Brain microvascular endothelial cell (primary cell): ENCODE data around the gene SATB1.

Experiments
- DNase-seq: peaks from one replicate; pipeline ENCODE4 v3.0.0-alpha.2; 2020
- H3K27ac ChIP-seq: fragments of 250-450 bp; sonication (Bioruptor Pico); 2 replicates; pipeline ENCODE4 v1.5.1; 2020; ENCODE audit warnings: mild to moderate bottlenecking, moderate library complexity
- H3K27me3 ChIP-seq: fragments of 250-450 bp; sonication (Bioruptor Pico); replicated peaks from 2 replicates; pipeline ENCODE4 v1.5.1; 2020; ENCODE audit warnings: mild to moderate bottlenecking
- H3K36me3 ChIP-seq: fragments of 250-450 bp; sonication (Bioruptor Pico); replicated peaks from 2 replicates; pipeline ENCODE4 v1.5.1; 2020; ENCODE audit warnings: mild to moderate bottlenecking
- H3K4me3 ChIP-seq: 2 replicates; pipeline ENCODE4 v1.5.1; 2011; ENCODE audit warnings: low read depth, mild to moderate bottlenecking, control low read depth, low read length, moderate library complexity
- in situ Hi-C: cut with HindIII; loops from 2 replicates; pipeline ENCODE4 v1.10.0; 2017; ENCODE audit warnings: low sequenced_read_pairs, low pct_ligation_motif_present
- TF ChIP-seq, protein P1 (sequence below): IDR thresholded peaks from 2 replicates; pipeline ENCODE4 v1.5.1; 2011; ENCODE audit warnings: low read depth, mild to moderate bottlenecking, moderate library complexity, low read length, control low read depth, inconsistent platforms; ENCODE audit errors: missing control alignments

SATB1 gene

DNA sequence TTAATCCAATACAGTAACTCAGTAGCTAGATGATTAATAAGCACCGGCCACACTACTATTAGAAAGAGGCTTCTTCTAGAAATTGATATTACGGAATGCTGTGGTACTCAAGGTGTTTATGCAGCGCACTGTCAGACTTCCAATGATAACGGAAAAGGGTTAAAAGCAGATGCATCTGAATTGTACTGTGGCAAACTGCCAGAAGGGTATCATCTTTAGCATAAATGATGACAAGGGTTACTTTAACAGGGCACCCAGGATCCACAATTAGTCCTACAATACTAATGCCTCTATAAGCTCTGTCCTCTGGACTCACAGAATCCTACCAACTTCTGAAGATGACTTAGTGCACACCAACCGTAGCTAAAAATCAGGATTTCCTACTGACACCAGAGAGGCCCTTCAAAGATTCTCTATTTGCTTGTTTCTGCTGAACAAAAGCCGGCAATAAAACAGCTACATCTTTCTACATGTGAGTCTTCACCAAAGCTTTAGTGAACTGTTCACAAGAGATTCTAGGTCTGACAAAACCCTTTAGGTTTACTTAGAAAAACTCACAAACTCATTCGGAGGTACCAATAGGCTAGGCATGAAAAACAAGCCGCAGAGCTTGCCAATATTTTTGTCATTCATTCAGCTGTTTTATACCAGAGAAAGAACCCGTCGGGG lies 7.1 kb downstream of the SATB1 start:
- in situ Hi-C loops: no loop called here
- Histone ChIP-seq H3K27ac (no peak overlapping the region), H3K4me3 (no peak overlapping the region), H3K27me3 (no peaks in the 10 kb centered on the region), H3K36me3 (no peaks in the 10 kb centered on the region)
- DNase-seq: no peak
- TF ChIP-seq, protein P1, sequence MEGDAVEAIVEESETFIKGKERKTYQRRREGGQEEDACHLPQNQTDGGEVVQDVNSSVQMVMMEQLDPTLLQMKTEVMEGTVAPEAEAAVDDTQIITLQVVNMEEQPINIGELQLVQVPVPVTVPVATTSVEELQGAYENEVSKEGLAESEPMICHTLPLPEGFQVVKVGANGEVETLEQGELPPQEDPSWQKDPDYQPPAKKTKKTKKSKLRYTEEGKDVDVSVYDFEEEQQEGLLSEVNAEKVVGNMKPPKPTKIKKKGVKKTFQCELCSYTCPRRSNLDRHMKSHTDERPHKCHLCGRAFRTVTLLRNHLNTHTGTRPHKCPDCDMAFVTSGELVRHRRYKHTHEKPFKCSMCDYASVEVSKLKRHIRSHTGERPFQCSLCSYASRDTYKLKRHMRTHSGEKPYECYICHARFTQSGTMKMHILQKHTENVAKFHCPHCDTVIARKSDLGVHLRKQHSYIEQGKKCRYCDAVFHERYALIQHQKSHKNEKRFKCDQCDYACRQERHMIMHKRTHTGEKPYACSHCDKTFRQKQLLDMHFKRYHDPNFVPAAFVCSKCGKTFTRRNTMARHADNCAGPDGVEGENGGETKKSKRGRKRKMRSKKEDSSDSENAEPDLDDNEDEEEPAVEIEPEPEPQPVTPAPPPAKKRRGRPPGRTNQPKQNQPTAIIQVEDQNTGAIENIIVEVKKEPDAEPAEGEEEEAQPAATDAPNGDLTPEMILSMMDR: no peak

DNA sequence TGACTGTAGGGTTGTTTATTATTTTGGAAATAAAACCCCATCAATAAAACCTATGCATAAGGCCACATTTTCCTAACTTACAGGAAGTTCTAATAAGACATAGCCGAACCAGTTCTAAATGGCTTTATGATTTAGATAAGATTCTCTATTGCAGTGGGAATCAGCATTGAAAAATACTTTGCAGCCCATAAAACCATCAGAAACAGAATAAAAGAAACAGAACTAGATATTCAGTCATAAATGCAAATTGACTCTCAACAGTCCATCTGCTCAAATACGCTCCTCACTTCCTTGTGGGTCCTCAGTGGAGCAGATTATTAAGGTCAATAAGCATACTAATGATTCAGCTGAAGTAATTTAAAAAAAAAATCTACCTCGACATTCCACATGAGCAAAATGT lies 8.8 kb downstream of the SATB1 start:
- Histone ChIP-seq H3K27ac (no peak overlapping the region), H3K27me3 (no peaks in the 10 kb centered on the region), H3K4me3 (no peak overlapping the region), H3K36me3 (no peaks in the 10 kb centered on the region)
- in situ Hi-C loops: no loop called here
- TF ChIP-seq, protein P1: no peak
- DNase-seq: no peak

DNA sequence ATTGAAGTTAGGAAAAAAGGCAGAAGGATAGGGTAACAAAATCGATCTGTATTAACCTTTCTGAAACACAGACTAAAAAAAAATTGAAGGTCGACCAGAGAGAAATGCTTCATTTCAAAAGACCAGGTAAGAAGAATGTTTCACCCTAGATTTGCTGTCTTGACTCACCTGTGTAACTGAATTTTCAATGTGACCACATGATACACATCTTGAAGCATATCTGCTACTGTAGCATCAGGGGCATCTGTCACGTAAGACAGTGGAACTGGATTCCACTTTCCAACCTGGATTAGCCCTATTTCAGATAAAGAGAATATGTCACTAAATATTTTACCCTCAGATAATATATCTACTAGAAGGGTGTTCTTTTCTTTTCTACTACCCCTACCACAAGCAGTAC lies 9.3 kb downstream of the SATB1 start:
- H3K4me3 ChIP-seq: no peak overlapping the region
- no peak for DNase-seq
- no peak overlapping the region for H3K27ac ChIP-seq
- TF ChIP-seq, protein P1: no peak
- H3K36me3 ChIP-seq: no peaks in the 10 kb centered on the region
- in situ Hi-C loops: no loop called here
- no peaks in the 10 kb centered on the region for H3K27me3 ChIP-seq

DNA sequence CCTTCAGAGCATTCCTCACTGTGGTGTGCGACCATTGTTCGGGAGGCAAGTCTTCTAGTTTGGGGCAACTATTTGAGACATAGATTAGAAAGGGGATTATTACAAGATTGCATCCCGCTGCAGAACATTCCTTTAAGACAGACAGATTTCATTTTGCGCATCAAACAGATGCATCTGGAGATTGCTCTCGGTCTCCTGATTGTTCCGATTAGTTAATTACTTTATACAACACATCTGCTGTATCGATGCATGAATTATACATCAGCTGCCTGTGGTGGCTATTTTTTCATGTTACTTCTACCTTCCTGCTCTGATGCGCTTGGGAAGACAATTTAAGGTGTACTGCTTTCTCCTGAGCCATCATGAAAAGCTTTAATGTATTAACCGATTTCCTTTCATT lies 10.0 kb downstream of the SATB1 start:
- H3K4me3 ChIP-seq: no peak overlapping the region

DNA sequence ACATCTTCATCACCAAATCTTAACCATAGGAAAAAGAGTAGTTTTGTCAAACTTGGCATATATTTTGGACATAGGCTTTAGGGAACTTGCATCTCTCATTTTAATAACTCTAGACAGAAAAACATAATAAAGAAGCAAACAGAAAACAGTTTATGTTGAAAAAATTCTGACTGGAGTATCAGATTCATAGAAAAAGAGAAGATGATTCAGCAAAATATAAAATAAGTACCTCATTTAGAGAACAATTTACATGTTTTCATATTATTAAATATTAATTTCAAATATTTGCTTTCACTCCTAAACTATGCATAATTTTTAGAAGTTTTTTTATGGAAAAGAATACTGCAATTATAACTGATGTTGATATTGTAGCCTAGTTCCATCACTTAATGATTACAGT lies 12.5 kb downstream of the SATB1 start:
- no peak overlapping the region for H3K27ac ChIP-seq
- no peaks in the 10 kb centered on the region for H3K27me3 ChIP-seq
- no peak for DNase-seq
- TF ChIP-seq, protein P1: no peak
- H3K36me3 ChIP-seq: no peaks in the 10 kb centered on the region
- in situ Hi-C loops: no loop called here
- H3K4me3 ChIP-seq: no peak overlapping the region

More for the DNA sequence above, 10.0 kb downstream of the SATB1 start:
- Histone ChIP-seq H3K36me3 (no peaks in the 10 kb centered on the region), H3K27me3 (no peaks in the 10 kb centered on the region), H3K27ac (no peak overlapping the region)
- in situ Hi-C loops: no loop called here
- no peak for DNase-seq
- TF ChIP-seq, protein P1: no peak

DNA sequence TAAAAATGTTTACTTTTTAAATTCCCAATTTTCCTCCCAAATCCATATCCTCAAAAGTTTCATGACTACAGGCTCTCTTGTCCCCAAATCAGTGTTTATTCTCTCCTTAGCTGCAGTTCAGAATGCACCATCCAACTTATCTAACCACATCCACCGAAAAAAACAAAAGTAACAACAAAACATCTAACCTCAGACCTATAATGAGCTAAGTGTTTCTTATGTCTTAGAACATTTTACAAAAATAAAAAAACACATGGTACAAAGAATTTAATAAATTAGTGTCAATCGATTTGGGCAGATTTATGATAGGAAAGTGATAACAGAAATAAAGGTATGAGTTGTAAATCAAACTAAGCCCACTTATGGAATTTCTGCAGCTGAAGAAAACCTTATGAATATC lies 13.6 kb downstream of the SATB1 start:
- no peak overlapping the region for H3K4me3 ChIP-seq
- no peaks in the 10 kb centered on the region for H3K36me3 ChIP-seq
- H3K27ac ChIP-seq: no peak overlapping the region
- in situ Hi-C loops: no loop called here
- TF ChIP-seq, protein P1: no peak
- no peak for DNase-seq
- no peaks in the 10 kb centered on the region for H3K27me3 ChIP-seq
